ENCODE results near the gene CBL. TPM values are rescaled to one million over a fixed set of nuclear protein-coding genes. Genes with fewer than 3 reads are reported as not detected.

Gene CBL
- total RNA-seq, 2 experiments from 2014 or later, result 19.2 to 59.1 TPM

DNA sequence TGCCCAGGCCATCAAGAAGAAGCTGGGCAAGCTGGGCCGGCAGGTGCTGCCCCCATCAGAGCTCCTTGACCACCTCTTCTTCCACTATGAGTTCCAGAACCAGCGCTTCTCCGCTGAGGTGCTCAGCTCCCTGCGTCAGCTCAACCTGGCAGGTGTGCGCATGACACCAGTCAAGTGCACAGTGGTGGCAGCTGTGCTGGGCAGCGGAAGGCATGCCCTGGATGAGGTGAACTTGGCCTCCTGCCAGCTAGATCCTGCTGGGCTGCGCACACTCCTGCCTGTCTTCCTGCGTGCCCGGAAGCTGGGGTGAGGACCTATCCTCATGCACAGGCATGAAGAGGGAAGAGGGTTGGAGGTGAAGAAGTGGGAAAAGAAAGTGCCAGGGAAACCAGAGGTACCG, 26.2 kb upstream of the CBL start:
- Histone ChIP-seq H3K36me3 (ENCODE audit: insufficient read depth, low read length) (no peaks in the 10 kb centered on the region), H4K20me1 (ENCODE audit: insufficient read depth, low read length) (no peaks in the 10 kb centered on the region), H3K4me1 (ENCODE audit: insufficient read depth, low read length, poor library complexity, severe bottlenecking) (peaks cover 11% of the 10 kb centered on the region), H3K4me2 (ENCODE audit: low read length) (no peak overlapping the region), H3K9me2 (ENCODE audit: insufficient read depth, low read length) (no peaks in the 10 kb centered on the region), H3K4me3 (ENCODE audit: low read depth, low read length, poor library complexity, severe bottlenecking) (no peak overlapping the region), H3K79me2 (ENCODE audit: insufficient read depth, low read depth, low read length) (no peaks in the 10 kb centered on the region), H3K27ac (ENCODE audit: low read depth, low read length, poor library complexity, severe bottlenecking) (no peak overlapping the region), H3K9me3 (ENCODE audit: low read length) (no peaks in the 10 kb centered on the region), H2AFZ (ENCODE audit: low read length) (no peak overlapping the region)
- POLR2A ChIA-PET, result interaction anchor here (0.5 kb wide), 1 partner anchor 158 kb away, joined by 3 read pairs; no protein-coding TSS in a partner anchor
- BruUV-seq (replicated peaks), result no TSS peak
- DNase-seq (ENCODE audit: low spot score), result no peak
- intact Hi-C loops (cut with micrococcal nuclease; ENCODE audit: unreplicated experiment), result no loop called here
- CTCF ChIA-PET (ENCODE audit: unreplicated experiment), result no interaction called here
- TF ChIP-seq EZH2phosphoT487 (IDR thresholded peaks at IDR 0.05; ENCODE audit: borderline replicate concordance, low read depth, low read length), result no peak
- TF ChIP-seq, protein P1, sequence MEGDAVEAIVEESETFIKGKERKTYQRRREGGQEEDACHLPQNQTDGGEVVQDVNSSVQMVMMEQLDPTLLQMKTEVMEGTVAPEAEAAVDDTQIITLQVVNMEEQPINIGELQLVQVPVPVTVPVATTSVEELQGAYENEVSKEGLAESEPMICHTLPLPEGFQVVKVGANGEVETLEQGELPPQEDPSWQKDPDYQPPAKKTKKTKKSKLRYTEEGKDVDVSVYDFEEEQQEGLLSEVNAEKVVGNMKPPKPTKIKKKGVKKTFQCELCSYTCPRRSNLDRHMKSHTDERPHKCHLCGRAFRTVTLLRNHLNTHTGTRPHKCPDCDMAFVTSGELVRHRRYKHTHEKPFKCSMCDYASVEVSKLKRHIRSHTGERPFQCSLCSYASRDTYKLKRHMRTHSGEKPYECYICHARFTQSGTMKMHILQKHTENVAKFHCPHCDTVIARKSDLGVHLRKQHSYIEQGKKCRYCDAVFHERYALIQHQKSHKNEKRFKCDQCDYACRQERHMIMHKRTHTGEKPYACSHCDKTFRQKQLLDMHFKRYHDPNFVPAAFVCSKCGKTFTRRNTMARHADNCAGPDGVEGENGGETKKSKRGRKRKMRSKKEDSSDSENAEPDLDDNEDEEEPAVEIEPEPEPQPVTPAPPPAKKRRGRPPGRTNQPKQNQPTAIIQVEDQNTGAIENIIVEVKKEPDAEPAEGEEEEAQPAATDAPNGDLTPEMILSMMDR (conservative IDR thresholded peaks at IDR 0.05; ENCODE audit: low read length), result no peak

DNA sequence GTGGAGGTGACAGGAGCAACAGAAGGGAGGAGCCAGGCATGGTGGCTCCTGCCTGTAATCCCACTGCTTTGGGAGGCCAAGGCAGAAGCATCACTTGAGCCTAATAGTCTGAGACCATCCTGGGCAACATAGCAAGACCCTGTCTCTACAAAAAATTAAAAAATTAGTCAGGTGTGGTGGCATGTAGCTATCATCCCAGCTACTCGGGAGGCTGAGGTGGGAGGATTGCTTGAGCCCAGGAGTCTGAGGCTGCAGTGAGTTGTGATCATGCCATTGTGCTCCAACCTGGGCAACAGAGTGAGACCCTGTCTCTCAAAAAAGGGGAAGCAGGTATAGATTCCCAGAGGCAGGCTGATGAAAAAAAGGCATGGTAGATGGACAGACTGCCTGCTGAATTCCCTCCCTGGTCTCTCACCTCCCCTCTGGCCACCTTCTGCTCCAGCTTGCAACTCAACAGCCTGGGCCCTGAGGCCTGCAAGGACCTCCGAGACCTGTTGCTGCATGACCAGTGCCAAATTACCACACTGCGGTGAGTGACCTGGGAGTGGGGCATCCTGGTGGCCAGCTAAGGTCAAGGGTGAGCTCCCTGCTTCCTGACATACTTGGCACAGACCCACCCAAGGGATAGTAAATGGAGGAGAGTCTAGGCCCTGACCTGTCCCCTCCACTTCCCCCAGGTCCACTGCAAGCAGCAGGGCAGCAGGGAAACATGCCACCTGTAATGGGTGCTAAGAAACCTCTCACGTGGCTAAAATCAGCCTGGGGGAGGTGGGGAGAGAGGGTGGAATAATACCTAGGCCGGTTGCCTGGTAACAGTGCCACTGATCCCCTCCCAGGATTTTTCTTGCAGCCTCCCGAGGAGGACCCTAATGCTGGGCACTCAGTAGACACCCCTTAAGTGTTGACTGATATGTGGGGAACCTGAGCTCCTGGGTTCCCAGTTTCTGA, 25.1 kb upstream of the CBL start:
- no peak for DNase-seq (ENCODE audit: low spot score)
- BruUV-seq (replicated peaks), result no TSS peak
- Histone ChIP-seq H3K4me1 (ENCODE audit: insufficient read depth, low read length, poor library complexity, severe bottlenecking) (peaks cover 11% of the 10 kb centered on the region), H3K27ac (ENCODE audit: low read depth, low read length, poor library complexity, severe bottlenecking) (no peak overlapping the region), H3K79me2 (ENCODE audit: insufficient read depth, low read depth, low read length) (no peaks in the 10 kb centered on the region), H3K4me3 (ENCODE audit: low read depth, low read length, poor library complexity, severe bottlenecking) (no peak overlapping the region), H4K20me1 (ENCODE audit: insufficient read depth, low read length) (no peaks in the 10 kb centered on the region), H3K9me2 (ENCODE audit: insufficient read depth, low read length) (no peaks in the 10 kb centered on the region), H3K36me3 (ENCODE audit: insufficient read depth, low read length) (no peaks in the 10 kb centered on the region), H3K4me2 (ENCODE audit: low read length) (no peak overlapping the region), H2AFZ (ENCODE audit: low read length) (no peak overlapping the region), H3K9me3 (ENCODE audit: low read length) (no peaks in the 10 kb centered on the region)
- TF ChIP-seq, protein P1 (conservative IDR thresholded peaks at IDR 0.05; ENCODE audit: low read length), result no peak
- TF ChIP-seq EZH2phosphoT487 (IDR thresholded peaks at IDR 0.05; ENCODE audit: borderline replicate concordance, low read depth, low read length), result no peak
- ChIA-PET POLR2A (interaction anchor here (0.6 to 0.7 kb wide), 2 partner anchors 20 to 63 kb away, joined by 3 read pairs; no protein-coding TSS in a partner anchor), CTCF (ENCODE audit: unreplicated experiment) (no interaction called here)
- intact Hi-C loops (cut with micrococcal nuclease; ENCODE audit: unreplicated experiment), result no loop called here
